NCI-H1105 treated with DMSO at 0.1 percent for 48 hours (cell line): ENCODE results near the gene HIP1.
A peak's percentile ranks its signal among the peaks of the same experiment; 100 is the strongest.
"Not testable (repeated sequence)": the region's sequence is repeated elsewhere in the genome, so short reads cannot be mapped to it uniquely, and the experiment has no call there.

ENCODE experiments used
- DNase-seq: peaks from one replicate; lab custom pipeline; 2025; lab: John Stamatoyannopoulos, UW

Gene HIP1

GRCh38 chr7:75712517-75713361 lies 26.0 kb downstream of the HIP1 start:
- no peak for DNase-seq

- no peak for DNase-seq
Observed at GRCh38 chr7:75711656-75712514, 26.9 kb downstream of the HIP1 start.

- DNase-seq = no peak
Observed at GRCh38 chr7:75711076-75711475, 27.7 kb downstream of the HIP1 start.

GRCh38 chr7:75704928-75705327 lies 33.8 kb downstream of the HIP1 start:
- no peak for DNase-seq

GRCh38 chr7:75702515-75702914 lies 36.2 kb downstream of the HIP1 start:
- DNase-seq = no peak

GRCh38 chr7:75699993-75700392 lies 38.7 kb downstream of the HIP1 start:
- no peak for DNase-seq

GRCh38 chr7:75698358-75698757 lies 40.4 kb downstream of the HIP1 start:
- no peak for DNase-seq

- DNase-seq = no peak
Observed at GRCh38 chr7:75696263-75697037, 42.3 kb downstream of the HIP1 start.

- DNase-seq = peak; percentile 64
Observed at GRCh38 chr7:75694638-75695399, 43.9 kb downstream of the HIP1 start.

GRCh38 chr7:75693668-75694067 lies 45.1 kb downstream of the HIP1 start:
- not testable (repeated sequence) for DNase-seq

GRCh38 chr7:75691793-75692543 lies 46.8 kb downstream of the HIP1 start:
- DNase-seq = no peak

- DNase-seq = no peak
Observed at GRCh38 chr7:75690121-75690523, 48.6 kb downstream of the HIP1 start.

GRCh38 chr7:75689246-75690099 lies 49.3 kb downstream of the HIP1 start:
- DNase-seq = no peak

GRCh38 chr7:75688200-75689136 lies 50.3 kb downstream of the HIP1 start:
- peak; percentile 84 for DNase-seq

- no peak for DNase-seq
Observed at GRCh38 chr7:75687246-75688088, 51.3 kb downstream of the HIP1 start.

- no peak for DNase-seq
Observed at GRCh38 chr7:75686551-75686950, 52.2 kb downstream of the HIP1 start.

- DNase-seq = not testable (repeated sequence)
Observed at GRCh38 chr7:75682052-75682451, 56.7 kb downstream of the HIP1 start.

- DNase-seq = no peak
Observed at GRCh38 chr7:75679060-75679459, 59.7 kb downstream of the HIP1 start.
